Measurements from ENCODE around the gene CFAP107. TPM values are rescaled to one million over a fixed set of nuclear protein-coding genes. Genes with fewer than 3 reads are reported as not detected.

CFAP107 gene
- total and polyA plus RNA-seq, 7 donors: under 0.01 TPM; not detected in 6

- no peaks in the 10 kb centered on the region for H3K36me3 ChIP-seq
- no peak for DNase-seq
- intact Hi-C loops (cut with DNase I): no loop called here
- TF ChIP-seq POLR2AphosphoS5 (IDR thresholded peaks at IDR 0.05) (no peak), CTCF (IDR thresholded peaks at IDR 0.05) (no peak), POLR2A (IDR thresholded peaks at IDR 0.05) (no peak), EP300 (IDR thresholded peaks at IDR 0.05) (no peak)
- H3K27me3 ChIP-seq: peaks cover 0 to 3% (median 0%) of the 10 kb centered on the region in 3 donors
- 76 to 78% methylated on average over 3 of the region's 3 CpGs for WGBS, 2 donors
- no peak overlapping the region for H3K27ac ChIP-seq
- H3K4me3 ChIP-seq: no peak overlapping the region
- H3K4me1 ChIP-seq: no peaks in the 10 kb centered on the region
- H3K9me3 ChIP-seq: peaks cover 0 to 12% (median 5%) of the 10 kb centered on the region in 4 donors
Measured at GRCh38 chr1:12745126-12745991, 641 bp upstream of the CFAP107 start.

GRCh38 chr1:12748778-12749355, 2.9 kb downstream of the CFAP107 start:
- Histone ChIP-seq H3K27ac (no peak overlapping the region), H3K4me1 (no peaks in the 10 kb centered on the region), H3K36me3 (no peaks in the 10 kb centered on the region), H3K4me3 (no peak overlapping the region), H3K9me3 (peaks cover 0 to 12% (median 5%) of the 10 kb centered on the region in 4 donors), H3K27me3 (no peaks in the 10 kb centered on the region)
- no peak for DNase-seq
- intact Hi-C loops (cut with DNase I): no loop called here
- TF ChIP-seq EP300 (IDR thresholded peaks at IDR 0.05): no peak
- no peak for TF ChIP-seq POLR2AphosphoS5 (IDR thresholded peaks at IDR 0.05)
- TF ChIP-seq POLR2A (IDR thresholded peaks at IDR 0.05): no peak
- no peak for TF ChIP-seq CTCF (IDR thresholded peaks at IDR 0.05)

DNA sequence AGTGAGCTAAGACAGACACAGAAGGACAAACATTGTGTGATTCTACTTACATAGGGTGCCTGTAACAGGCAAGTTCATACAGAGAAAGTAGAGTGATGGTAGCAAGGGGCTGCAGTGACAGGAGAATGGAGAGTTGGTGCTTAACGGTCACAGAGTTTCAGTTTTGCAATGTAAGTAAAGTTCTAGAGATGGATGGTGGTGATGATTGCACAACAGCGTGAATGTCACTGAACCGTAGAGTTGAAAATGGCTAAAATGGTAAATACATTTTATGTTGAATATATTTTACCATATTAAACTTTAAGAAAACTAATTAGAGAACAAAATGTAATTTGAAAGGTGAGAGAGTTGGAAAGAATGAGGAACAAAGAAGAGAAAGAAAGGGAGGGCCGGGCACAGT, 8.7 kb downstream of the CFAP107 start:
- no peak overlapping the region for H3K4me3 ChIP-seq
- TF ChIP-seq CTCF (IDR thresholded peaks at IDR 0.05): no peak
- no peak for TF ChIP-seq POLR2AphosphoS5 (IDR thresholded peaks at IDR 0.05)
- TF ChIP-seq EP300 (IDR thresholded peaks at IDR 0.05): no peak
- no peak for TF ChIP-seq POLR2A (IDR thresholded peaks at IDR 0.05)
- no peak for DNase-seq
- intact Hi-C loops (cut with DNase I): no loop called here
- H3K4me1 ChIP-seq: no peaks in the 10 kb centered on the region
- no peaks in the 10 kb centered on the region for H3K36me3 ChIP-seq
- no peak overlapping the region for H3K27ac ChIP-seq
- H3K9me3 ChIP-seq: no peaks in the 10 kb centered on the region
- WGBS, 2 donors: 89 to 92% methylated on average over 4 of the region's 4 CpGs
- peaks cover 0 to 9% (median 0%) of the 10 kb centered on the region in 3 donors for H3K27me3 ChIP-seq

DNA sequence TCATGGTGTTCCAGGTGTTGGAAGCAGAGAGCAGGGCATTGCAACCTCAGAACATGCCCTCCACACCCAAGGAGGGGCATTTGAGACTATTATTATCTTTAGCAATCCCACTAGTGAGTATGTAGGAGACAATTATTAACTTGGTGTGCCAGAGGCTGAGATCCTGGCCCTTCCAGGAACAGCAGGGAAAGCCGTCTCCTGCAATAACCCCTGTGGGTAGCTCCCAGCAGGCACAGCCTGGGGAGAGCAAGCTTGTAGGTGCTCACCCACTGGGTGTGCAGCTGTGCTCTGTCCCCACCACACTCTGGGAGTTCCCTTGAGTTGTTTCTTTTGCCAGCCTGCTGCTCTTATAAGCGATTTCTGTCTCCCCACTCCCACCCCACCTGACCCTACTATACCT, 10.3 kb downstream of the CFAP107 start:
- Histone ChIP-seq H3K27me3 (peaks cover 0 to 10% (median 0%) of the 10 kb centered on the region in 3 donors), H3K4me1 (no peaks in the 10 kb centered on the region), H3K27ac (no peak overlapping the region), H3K9me3 (no peaks in the 10 kb centered on the region), H3K4me3 (no peak overlapping the region), H3K36me3 (no peaks in the 10 kb centered on the region)
- intact Hi-C loops (cut with DNase I): no loop called here
- DNase-seq: no peak
- TF ChIP-seq POLR2AphosphoS5 (IDR thresholded peaks at IDR 0.05) (no peak), CTCF (IDR thresholded peaks at IDR 0.05) (no peak), POLR2A (IDR thresholded peaks at IDR 0.05) (no peak), EP300 (IDR thresholded peaks at IDR 0.05) (no peak)
- 36 to 63% methylated on average over 2 of the region's 2 CpGs for WGBS, 2 donors
